GM21786 (cell line): ENCODE results near the gene LRP1B.

Source experiments
- ATAC-seq: cut with Tn5 transposase; IDR thresholded peaks from one replicate; pipeline ENCODE4 v1.9.1; 2021; ENCODE audit not compliant: unreplicated experiment

Gene LRP1B

GRCh38 chr2:140775411-140775810 is 1355.4 kb downstream of the LRP1B start:
- ATAC-seq, result no peak

- no peak for ATAC-seq
These were observed 1360.2 kb downstream of the LRP1B start for GRCh38 chr2:140770645-140771044.

GRCh38 chr2:140761807-140762206 is 1369.0 kb downstream of the LRP1B start:
- ATAC-seq, result no peak

DNA sequence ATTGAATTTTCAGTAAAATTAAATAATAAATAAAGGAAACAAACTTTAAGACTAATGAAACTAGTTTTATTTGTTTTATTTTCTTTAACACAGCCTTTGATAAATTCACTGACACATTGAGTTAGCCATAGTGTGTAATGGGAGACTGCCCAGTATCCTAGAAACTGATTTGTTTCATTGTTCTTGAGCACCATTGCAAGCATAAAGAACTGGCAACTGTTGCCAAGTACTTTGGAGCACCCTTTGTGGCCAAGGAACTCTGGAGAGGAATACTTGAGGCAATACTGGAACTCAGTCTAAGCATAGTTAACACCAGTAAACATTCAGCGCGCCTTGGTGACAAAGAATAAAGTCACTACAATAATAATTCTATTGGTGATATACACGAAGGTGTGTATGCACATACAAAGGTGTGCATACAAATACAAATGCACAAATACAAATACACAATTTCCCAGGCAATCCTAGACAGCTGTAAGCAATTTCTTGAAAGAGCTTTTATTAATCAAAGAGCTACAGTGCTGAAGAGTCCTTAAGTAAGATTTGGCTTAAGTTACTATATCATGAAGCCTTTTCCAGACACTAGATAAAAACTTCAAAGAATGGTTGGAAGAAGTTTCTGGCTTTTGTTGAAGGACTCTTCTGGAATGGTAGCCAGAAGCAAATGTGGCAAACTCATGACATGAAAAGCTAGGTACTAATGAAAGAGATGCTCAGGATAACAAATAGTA is 1371.2 kb downstream of the LRP1B start:
- ATAC-seq, result no peak

GRCh38 chr2:140747665-140748064 is 1383.2 kb downstream of the LRP1B start:
- ATAC-seq, result peak; percentile 90

DNA sequence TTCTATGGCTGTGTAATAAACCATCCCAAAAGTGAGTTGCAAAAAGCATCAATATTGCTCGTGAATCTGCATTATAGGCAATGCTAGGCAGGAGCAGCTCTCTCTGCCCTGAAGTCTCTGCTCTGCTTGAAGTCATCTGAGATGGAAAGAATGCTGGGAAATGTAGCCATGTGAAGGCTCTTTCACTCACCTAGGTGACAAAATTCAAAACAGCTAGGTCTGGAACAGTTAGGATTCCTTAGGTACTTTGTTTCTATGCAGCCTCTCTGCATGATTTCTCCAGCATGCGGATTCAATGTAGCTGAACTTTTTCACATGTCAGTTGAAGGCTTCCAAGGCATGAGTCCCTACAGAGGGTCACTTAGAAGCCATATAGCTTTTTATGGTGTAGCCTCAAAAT is 1383.7 kb downstream of the LRP1B start:
- no peak for ATAC-seq

GRCh38 chr2:140744379-140744778 is 1386.4 kb downstream of the LRP1B start:
- no peak for ATAC-seq

DNA sequence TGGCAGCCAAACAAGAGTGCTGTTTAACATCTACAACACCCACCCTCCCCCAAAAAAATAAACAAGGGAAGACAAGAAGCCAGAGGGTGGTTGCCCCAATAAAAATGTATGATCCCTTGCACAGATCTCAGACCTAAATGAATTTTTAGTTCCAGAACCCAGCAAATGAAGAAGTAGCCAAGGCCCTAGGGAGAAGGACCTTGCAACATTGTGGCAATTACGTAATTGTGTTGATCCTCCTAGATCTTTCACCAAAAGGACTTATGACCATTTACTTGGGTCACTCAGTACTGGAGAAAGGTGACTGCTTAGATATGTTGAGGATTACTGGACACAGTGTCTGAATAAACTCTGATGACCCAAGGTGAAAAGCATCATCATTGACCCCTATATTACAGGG is 1393.8 kb downstream of the LRP1B start:
- no peak for ATAC-seq

GRCh38 chr2:140734992-140735391 is 1395.8 kb downstream of the LRP1B start:
- ATAC-seq, result no peak

DNA sequence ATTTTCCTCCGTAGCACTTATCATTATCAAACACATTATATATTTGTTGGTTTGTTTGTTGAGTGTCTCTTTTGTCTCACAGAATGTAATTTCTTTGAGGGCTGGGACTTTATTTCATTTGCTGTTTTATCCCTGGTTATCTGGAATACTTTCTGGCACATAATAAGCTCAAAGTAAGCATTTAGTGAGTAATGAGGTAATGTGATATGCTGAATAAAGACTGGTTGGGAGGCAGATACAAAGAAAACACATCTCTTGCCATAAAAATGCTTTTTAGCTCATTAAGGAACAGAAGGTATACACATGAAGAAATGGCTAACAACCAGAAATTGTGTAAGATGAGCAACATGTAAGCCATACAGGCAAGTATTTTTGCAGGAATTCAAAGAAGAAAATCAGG is 1411.8 kb downstream of the LRP1B start:
- ATAC-seq, result no peak

DNA sequence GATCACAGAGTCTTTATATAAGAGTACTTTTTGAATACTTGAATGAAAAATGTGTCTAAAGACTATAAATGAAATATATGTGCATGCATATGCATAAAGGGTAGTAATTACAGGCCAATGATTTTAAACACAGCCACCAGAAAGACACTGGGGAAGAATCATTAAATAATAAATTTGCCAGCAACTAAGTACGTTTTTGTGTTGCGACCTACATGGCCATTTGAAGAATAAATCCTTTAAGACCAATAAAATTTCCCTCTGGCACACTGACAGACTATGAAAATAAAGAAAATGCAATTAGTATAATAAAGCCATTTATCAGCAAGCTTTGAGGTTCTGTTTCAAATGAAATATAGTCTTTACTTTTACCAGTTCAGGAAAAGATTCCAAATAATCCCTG is 1413.3 kb downstream of the LRP1B start:
- ATAC-seq, result no peak

GRCh38 chr2:140714586-140714985 is 1416.2 kb downstream of the LRP1B start:
- ATAC-seq, result no peak

DNA sequence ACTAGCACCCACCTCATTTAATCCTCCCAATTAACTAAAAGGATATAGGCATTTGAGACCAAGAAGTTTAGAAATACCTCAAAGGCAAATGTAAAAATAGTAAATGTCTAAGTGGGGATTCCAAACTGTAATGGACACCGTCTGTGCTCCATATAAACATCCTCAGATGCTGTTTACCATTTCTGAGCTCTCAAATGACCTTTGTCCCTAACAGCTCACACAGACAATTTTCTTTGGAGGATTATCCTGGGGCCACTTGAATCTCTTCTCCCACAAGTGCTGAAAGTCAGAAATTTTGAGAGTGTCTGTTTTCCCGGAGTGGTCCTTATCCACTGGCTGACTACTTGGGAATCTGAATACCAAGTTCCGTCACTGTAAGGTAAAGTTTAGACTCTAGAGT is 1418.9 kb downstream of the LRP1B start:
- no peak for ATAC-seq

DNA sequence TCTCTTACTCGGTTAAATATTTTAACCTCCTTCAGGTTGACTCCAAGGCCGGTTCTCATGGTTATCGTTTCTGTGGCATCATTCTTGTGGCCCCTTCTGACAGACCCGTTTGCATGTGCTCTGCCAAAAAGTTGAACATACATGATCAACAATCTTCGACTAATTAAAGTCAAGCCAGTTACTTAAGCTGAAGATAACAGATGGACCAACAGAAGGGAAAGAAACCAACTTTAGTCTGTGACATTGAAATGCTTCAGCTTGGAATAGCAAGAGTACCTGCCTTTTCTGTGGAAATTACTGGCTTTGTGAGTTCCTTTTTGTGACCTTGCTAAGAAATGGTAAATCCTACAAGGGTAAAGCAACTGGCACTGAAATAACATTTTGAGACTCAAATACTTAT is 1429.1 kb downstream of the LRP1B start:
- ATAC-seq, result no peak

GRCh38 chr2:140698636-140699035 is 1432.2 kb downstream of the LRP1B start:
- ATAC-seq, result no peak

- ATAC-seq, result no peak
These were observed 1434.4 kb downstream of the LRP1B start for GRCh38 chr2:140696449-140696848.

DNA sequence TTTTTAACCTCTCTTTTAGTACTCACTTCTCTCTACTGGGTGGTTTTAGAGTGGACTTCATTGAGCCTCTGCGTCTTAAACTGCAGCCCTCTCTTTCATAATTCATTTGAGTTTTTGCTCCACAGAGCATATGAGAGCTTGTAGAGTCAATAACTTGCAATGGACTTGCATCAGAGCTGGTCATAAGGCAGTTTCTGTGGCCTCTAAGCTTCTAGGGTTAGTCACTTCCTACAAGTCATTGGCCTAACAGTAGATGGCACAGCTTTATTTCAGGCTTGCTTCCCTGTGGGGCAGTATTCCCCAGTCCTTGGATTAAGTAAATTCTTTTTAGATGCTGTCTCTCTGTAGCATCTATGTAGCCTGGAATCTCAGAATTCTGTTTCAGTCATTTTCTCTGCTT is 1435.7 kb downstream of the LRP1B start:
- no peak for ATAC-seq

DNA sequence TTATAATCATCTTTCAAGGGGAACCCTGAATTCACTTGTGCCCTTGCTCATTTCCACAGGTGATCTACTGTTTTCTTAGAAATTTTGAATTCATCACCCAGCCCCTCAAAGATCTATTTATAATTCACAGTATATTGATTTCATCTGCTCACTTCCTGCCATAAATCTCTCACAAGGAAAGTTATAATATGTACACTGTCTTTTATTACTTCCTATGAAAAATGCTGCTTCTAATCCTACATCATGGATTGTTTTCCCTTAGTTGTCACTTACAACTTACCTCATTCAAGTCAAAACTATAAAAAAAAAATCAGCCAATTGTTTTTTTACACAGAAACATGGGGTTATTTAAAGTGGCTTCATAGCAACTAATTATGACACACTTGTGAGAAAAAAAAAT is 1443.0 kb downstream of the LRP1B start:
- no peak for ATAC-seq

GRCh38 chr2:140683658-140684057 is 1447.2 kb downstream of the LRP1B start:
- ATAC-seq, result no peak

GRCh38 chr2:140680862-140681261 is 1450.0 kb downstream of the LRP1B start:
- ATAC-seq, result no peak

DNA sequence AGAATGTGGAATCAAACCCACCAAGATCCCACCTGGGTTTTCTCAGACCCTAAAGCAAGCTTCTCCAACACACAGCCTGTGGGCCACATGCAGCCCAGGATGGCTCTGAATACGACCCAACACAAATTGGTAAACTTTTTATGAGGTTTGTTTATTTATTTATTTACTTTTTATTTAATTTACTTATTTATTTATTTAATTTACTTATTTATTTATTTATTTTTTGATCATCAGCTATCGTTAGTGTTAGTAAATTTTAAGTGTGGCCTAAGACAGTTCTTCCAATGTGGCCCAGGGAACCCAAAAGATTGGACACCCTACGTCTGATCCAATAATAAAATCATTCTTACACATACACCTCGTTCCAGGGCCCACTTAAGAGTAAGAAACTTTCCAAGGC is 1451.1 kb downstream of the LRP1B start:
- ATAC-seq, result no peak

- ATAC-seq, result no peak
These were observed 1460.9 kb downstream of the LRP1B start for GRCh38 chr2:140669911-140670310.

GRCh38 chr2:140667203-140667602 is 1463.6 kb downstream of the LRP1B start:
- no peak for ATAC-seq
